Measurements from ENCODE around the gene TVP23A.
"Not testable (repeated sequence)": the region's sequence is repeated elsewhere in the genome, so short reads cannot be mapped to it uniquely, and the experiment has no call there.

TVP23A gene

GRCh38 chr16:10791048-10791447 lies 27.5 kb downstream of the TVP23A start:
- DNase-seq = no peak

GRCh38 chr16:10788630-10789029 lies 30.0 kb downstream of the TVP23A start:
- not testable (repeated sequence) for DNase-seq

- DNase-seq = no peak
These were observed 31.3 kb downstream of the TVP23A start for GRCh38 chr16:10787304-10787703.

GRCh38 chr16:10782628-10783027 lies 36.0 kb downstream of the TVP23A start:
- no peak for DNase-seq

DNA sequence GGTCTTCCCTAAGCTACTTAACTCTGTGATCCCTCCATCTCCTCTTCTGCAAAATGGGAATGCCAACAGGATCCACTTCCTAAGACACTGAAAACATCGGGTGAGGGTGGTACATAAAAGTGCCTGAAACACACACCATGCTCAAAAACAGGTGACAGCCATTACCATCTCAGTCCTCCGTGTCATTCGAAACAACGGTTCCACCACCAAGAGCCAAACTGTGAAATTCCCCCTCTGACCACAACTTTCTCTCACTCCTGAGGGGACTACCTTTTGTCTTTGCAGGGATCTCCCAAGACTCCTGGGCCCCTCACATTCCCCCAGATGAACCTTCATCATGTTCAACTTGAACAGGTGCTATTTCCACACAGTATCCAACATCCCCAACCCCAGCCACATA lies 38.0 kb downstream of the TVP23A start:
- no peak for DNase-seq

DNA sequence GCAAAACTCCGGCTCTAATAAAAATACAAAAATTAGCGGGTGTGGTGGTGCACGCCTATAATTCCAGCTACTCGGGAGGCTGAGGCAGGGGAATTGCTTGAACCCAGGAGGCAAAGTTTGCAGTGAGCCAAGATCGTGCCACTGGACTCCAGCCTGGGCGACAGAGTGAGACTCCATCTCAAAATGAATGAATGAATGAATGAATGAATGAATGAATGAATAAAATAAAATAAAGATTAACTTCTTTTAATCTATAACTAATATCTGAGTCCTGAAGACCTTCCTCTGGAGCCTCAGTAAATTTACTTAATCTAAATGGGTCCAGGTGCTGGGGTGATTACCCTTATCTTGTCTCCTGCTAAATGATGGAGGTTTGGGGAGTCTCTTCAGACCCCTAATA lies 38.7 kb downstream of the TVP23A start:
- not testable (repeated sequence) for DNase-seq

- DNase-seq = no peak
These were observed 41.2 kb downstream of the TVP23A start for GRCh38 chr16:10777356-10777755.

- not testable (repeated sequence) for DNase-seq
These were observed 41.7 kb downstream of the TVP23A start for GRCh38 chr16:10776923-10777322.

DNA sequence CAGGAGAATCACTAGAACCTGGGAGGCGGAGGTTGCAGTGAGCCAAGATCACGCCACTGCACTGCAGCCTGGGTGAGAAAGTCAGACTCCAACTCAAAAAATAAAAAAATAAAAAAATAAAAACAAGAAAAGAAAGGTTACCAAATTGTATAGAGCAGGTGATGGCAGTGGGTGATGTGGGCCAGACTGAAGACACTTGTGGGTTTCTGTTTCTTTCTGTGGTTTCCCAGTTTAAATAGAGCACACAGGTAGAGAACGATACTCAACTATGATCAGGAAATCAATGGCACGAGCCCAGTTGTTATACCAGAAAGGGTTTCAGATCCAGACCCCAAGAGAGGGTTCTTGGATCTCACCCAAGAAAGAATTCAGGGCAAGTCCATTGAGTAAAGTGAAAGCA lies 42.3 kb downstream of the TVP23A start:
- DNase-seq = no peak

DNA sequence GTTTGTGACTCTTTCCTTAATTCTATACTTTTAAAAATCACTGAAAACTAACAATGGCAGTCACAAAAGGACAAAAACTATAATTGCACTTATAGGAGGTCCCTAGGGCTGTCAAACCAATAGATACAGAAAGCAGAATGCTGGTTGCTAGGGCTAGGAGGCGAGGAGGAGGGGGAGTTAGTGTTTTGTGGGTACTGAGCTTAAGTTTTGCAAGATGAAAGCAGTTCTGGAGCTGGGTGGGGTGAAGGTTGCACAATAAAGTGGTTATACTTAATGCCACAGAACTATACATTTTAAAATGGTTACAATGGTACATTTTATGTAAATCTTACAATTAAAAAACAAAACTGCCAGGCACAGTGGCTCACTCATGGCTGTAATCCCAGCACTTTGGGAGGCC lies 47.7 kb downstream of the TVP23A start:
- DNase-seq = no peak

DNA sequence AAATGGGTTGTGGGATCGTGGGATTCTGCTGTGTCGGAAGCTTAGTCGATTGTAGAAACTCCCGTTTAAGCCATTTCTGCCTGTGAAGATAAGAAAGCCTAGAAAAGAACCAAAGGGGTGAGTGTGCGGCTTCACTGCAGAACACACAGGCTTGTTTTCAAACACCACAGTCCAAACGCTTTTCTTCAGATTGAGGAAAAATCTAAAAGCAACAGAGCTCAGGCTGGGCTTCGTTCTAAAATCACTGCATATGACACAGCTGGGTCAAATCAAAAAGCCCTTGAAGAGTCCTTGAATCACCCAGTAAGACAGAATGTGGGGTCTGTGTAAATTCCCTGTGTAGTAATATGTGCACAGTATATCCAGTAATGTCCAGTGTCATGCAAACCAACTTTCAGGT lies 49.2 kb downstream of the TVP23A start:
- DNase-seq = no peak

GRCh38 chr16:10767127-10767526 lies 51.5 kb downstream of the TVP23A start:
- DNase-seq = no peak

GRCh38 chr16:10765772-10766171 lies 52.8 kb downstream of the TVP23A start:
- no peak for DNase-seq

- no peak for DNase-seq
These were observed 55.1 kb downstream of the TVP23A start for GRCh38 chr16:10763456-10763855.

GRCh38 chr16:10762336-10763016 lies 56.1 kb downstream of the TVP23A start:
- DNase-seq = no peak

DNA sequence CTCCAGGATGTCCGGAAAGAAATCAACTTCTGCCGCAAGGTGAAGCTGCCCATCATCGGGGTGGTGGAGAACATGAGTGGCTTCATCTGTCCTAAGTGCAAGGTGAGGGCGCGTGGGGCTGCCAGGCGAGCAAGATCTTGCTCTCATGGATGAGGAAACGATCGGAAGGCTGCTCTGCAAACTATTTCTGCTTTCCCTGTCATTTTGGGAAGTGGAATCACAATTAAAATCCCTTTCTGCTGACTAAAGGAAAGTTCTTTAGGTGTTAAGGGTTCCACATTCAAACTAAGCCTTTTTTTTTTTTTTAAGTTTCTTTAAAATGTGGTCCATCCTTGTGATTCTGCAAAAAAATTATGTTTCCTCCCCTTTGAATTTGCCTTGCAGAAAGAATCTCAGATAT lies 57.2 kb downstream of the TVP23A start:
- DNase-seq = no peak

DNA sequence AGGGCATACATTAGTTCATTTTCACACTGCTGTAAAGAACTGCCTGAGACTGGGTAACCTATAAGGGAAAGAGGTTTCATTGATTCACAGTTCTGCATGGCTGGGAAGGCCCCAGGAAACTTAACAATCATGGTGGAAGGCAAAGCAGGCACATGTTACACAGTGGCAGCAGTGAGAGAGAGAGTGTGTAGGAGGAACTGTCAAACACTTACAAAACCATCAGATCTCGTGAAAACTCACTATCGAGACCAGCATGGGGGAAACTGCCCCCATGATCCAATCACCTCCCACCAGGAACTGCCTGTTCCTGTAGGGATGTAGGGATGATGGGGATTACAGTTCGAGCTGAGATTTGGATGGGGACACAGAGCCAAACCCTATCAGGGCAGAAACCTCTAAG lies 57.7 kb downstream of the TVP23A start:
- DNase-seq = no peak

DNA sequence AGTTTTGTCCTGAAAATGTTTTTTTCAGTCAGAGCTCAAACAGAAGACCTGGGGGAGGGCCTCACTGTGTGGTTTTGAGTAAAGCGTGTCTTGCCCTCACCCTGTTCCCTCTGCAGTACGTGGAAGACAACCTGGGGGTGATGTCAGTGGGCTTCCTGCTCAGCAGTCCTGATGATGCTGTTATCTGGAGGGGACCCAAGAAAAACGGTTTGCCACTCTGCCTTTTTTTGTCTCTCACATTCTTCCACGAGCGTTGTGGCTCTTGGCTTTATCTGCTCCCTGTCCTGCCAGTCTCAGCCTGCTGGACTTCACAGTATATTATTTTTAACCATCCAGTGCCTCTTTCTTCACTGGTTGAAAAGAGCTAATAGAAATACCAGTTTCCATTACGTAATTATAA lies 62.0 kb downstream of the TVP23A start:
- DNase-seq = no peak

DNA sequence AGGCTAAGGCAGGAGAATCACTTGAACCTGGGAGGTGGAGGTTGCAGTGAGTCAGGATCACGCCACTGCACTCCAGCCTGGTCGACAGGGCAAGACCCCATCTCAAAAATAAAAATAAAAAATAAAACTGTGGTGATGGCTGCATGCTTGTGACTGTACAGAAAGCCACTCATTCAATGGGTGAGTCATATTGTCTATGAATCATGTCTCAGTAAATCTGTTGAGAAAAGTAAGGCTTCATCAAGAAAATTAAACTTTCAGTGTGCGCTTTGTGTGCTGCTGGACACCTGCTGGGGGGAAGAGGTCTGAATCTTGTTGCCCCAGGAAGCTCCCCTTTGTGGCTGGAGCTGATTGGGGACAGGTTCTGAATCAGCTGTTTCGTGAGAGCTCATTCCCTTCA lies 63.7 kb downstream of the TVP23A start:
- no peak for DNase-seq

GRCh38 chr16:10753670-10754069 lies 64.9 kb downstream of the TVP23A start:
- no peak for DNase-seq

- no peak for DNase-seq
These were observed 65.6 kb downstream of the TVP23A start for GRCh38 chr16:10752843-10753523.

DNA sequence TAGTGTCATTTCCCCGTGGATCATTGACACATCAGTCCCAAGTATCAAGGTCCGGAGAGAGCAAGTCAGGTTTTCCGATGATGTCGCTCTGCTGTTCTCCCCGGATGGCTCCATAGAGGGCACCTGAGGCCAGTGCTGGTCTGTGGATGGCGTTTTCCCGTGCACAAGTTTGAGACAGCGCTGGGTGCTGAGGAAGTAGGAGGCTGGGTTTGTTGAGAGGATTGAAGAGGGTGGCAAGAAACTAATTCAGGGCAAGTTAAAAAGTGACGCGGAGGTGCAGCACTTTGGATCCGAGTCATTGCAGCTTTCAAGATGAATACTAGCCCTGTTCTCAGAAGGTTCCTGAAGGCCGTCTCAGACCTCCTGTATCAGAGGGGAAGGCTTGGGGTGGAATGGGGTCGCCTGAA lies 67.3 kb downstream of the TVP23A start:
- peak; percentile 28 for DNase-seq

GRCh38 chr16:10750793-10751192 lies 67.8 kb downstream of the TVP23A start:
- no peak for DNase-seq

- DNase-seq = no peak
These were observed 72.8 kb downstream of the TVP23A start for GRCh38 chr16:10745841-10746240.
